ENCODE results near the gene WNT8A.

The WNT8A gene

GRCh38 chr5:138093036-138093435 lies 9.2 kb downstream of the WNT8A start:
- Histone ChIP-seq H3K36me3 (ENCODE audit: control insufficient read depth, insufficient read depth, low read length) (no peaks in the 10 kb centered on the region), H3K9me3 (ENCODE audit: control insufficient read depth, insufficient read depth, low read length) (no peaks in the 10 kb centered on the region), H3K9ac (ENCODE audit: low read depth, low read length) (no peak overlapping the region), H3K27me3 (ENCODE audit: control insufficient read depth, insufficient read depth, low read length) (peaks cover 84% of the 10 kb centered on the region), H3K4me3 (ENCODE audit: low read depth, low read length) (no peak overlapping the region), H3K4me1 (ENCODE audit: control insufficient read depth, insufficient read depth, low read length) (peaks cover 43% of the 10 kb centered on the region)

- Histone ChIP-seq H3K4me3 (ENCODE audit: low read depth, low read length) (peak overlapping the region; percentile 33), H3K9me3 (ENCODE audit: control insufficient read depth, insufficient read depth, low read length) (no peaks in the 10 kb centered on the region), H3K27me3 (ENCODE audit: control insufficient read depth, insufficient read depth, low read length) (peaks cover 78% of the 10 kb centered on the region), H3K4me1 (ENCODE audit: control insufficient read depth, insufficient read depth, low read length) (peaks cover 43% of the 10 kb centered on the region), H3K36me3 (ENCODE audit: control insufficient read depth, insufficient read depth, low read length) (no peaks in the 10 kb centered on the region), H3K9ac (ENCODE audit: low read depth, low read length) (no peak overlapping the region)
These were observed 11.5 kb downstream of the WNT8A start for GRCh38 chr5:138095100-138095907.

GRCh38 chr5:138096363-138096762 lies 12.5 kb downstream of the WNT8A start:
- no peaks in the 10 kb centered on the region for H3K36me3 ChIP-seq (ENCODE audit: control insufficient read depth, insufficient read depth, low read length)
- no peak overlapping the region for H3K4me3 ChIP-seq (ENCODE audit: low read depth, low read length)
- no peak overlapping the region for H3K9ac ChIP-seq (ENCODE audit: low read depth, low read length)
- peaks cover 72% of the 10 kb centered on the region for H3K27me3 ChIP-seq (ENCODE audit: control insufficient read depth, insufficient read depth, low read length)
- H3K9me3 ChIP-seq (ENCODE audit: control insufficient read depth, insufficient read depth, low read length): no peaks in the 10 kb centered on the region
- H3K4me1 ChIP-seq (ENCODE audit: control insufficient read depth, insufficient read depth, low read length): peaks cover 43% of the 10 kb centered on the region

GRCh38 chr5:138096997-138097828 lies 13.4 kb downstream of the WNT8A start:
- Histone ChIP-seq H3K9me3 (ENCODE audit: control insufficient read depth, insufficient read depth, low read length) (no peaks in the 10 kb centered on the region), H3K9ac (ENCODE audit: low read depth, low read length) (no peak overlapping the region), H3K4me1 (ENCODE audit: control insufficient read depth, insufficient read depth, low read length) (peaks cover 39% of the 10 kb centered on the region), H3K4me3 (ENCODE audit: low read depth, low read length) (peak overlapping the region; percentile 11), H3K36me3 (ENCODE audit: control insufficient read depth, insufficient read depth, low read length) (no peaks in the 10 kb centered on the region), H3K27me3 (ENCODE audit: control insufficient read depth, insufficient read depth, low read length) (peaks cover 64% of the 10 kb centered on the region)

GRCh38 chr5:138102454-138103318 lies 18.9 kb downstream of the WNT8A start:
- no peaks in the 10 kb centered on the region for H3K9me3 ChIP-seq (ENCODE audit: control insufficient read depth, insufficient read depth, low read length)
- peaks cover 6% of the 10 kb centered on the region for H3K4me1 ChIP-seq (ENCODE audit: control insufficient read depth, insufficient read depth, low read length)
- no peaks in the 10 kb centered on the region for H3K36me3 ChIP-seq (ENCODE audit: control insufficient read depth, insufficient read depth, low read length)
- H3K27me3 ChIP-seq (ENCODE audit: control insufficient read depth, insufficient read depth, low read length): peaks cover 22% of the 10 kb centered on the region
- no peak overlapping the region for H3K9ac ChIP-seq (ENCODE audit: low read depth, low read length)
- no peak overlapping the region for H3K4me3 ChIP-seq (ENCODE audit: low read depth, low read length)

GRCh38 chr5:138103319-138103637 lies 19.4 kb downstream of the WNT8A start:
- Histone ChIP-seq H3K4me3 (ENCODE audit: low read depth, low read length) (no peak overlapping the region), H3K4me1 (ENCODE audit: control insufficient read depth, insufficient read depth, low read length) (peaks cover 6% of the 10 kb centered on the region), H3K27me3 (ENCODE audit: control insufficient read depth, insufficient read depth, low read length) (peaks cover 18% of the 10 kb centered on the region), H3K9me3 (ENCODE audit: control insufficient read depth, insufficient read depth, low read length) (no peaks in the 10 kb centered on the region), H3K9ac (ENCODE audit: low read depth, low read length) (no peak overlapping the region), H3K36me3 (ENCODE audit: control insufficient read depth, insufficient read depth, low read length) (no peaks in the 10 kb centered on the region)

- H3K27me3 ChIP-seq (ENCODE audit: control insufficient read depth, insufficient read depth, low read length): peaks cover 3% of the 10 kb centered on the region
- H3K4me3 ChIP-seq (ENCODE audit: low read depth, low read length): no peak overlapping the region
- H3K9me3 ChIP-seq (ENCODE audit: control insufficient read depth, insufficient read depth, low read length): no peaks in the 10 kb centered on the region
- peaks cover 11% of the 10 kb centered on the region for H3K4me1 ChIP-seq (ENCODE audit: control insufficient read depth, insufficient read depth, low read length)
- H3K9ac ChIP-seq (ENCODE audit: low read depth, low read length): no peak overlapping the region
- no peaks in the 10 kb centered on the region for H3K36me3 ChIP-seq (ENCODE audit: control insufficient read depth, insufficient read depth, low read length)
These were observed 21.9 kb downstream of the WNT8A start for GRCh38 chr5:138105709-138106108.

- H3K4me3 ChIP-seq (ENCODE audit: low read depth, low read length): no peak overlapping the region
- H3K9me3 ChIP-seq (ENCODE audit: control insufficient read depth, insufficient read depth, low read length): no peaks in the 10 kb centered on the region
- no peak overlapping the region for H3K9ac ChIP-seq (ENCODE audit: low read depth, low read length)
- H3K36me3 ChIP-seq (ENCODE audit: control insufficient read depth, insufficient read depth, low read length): no peaks in the 10 kb centered on the region
- H3K4me1 ChIP-seq (ENCODE audit: control insufficient read depth, insufficient read depth, low read length): peaks cover 15% of the 10 kb centered on the region
- H3K27me3 ChIP-seq (ENCODE audit: control insufficient read depth, insufficient read depth, low read length): peaks cover 2% of the 10 kb centered on the region
These were observed 23.4 kb downstream of the WNT8A start for GRCh38 chr5:138107213-138107612.

GRCh38 chr5:138109463-138110265 lies 25.8 kb downstream of the WNT8A start:
- H3K9ac ChIP-seq (ENCODE audit: low read depth, low read length): no peak overlapping the region
- H3K4me1 ChIP-seq (ENCODE audit: control insufficient read depth, insufficient read depth, low read length): peaks cover 9% of the 10 kb centered on the region
- no peak overlapping the region for H3K4me3 ChIP-seq (ENCODE audit: low read depth, low read length)
- peaks cover 2% of the 10 kb centered on the region for H3K27me3 ChIP-seq (ENCODE audit: control insufficient read depth, insufficient read depth, low read length)
- H3K36me3 ChIP-seq (ENCODE audit: control insufficient read depth, insufficient read depth, low read length): no peaks in the 10 kb centered on the region
- H3K9me3 ChIP-seq (ENCODE audit: control insufficient read depth, insufficient read depth, low read length): no peaks in the 10 kb centered on the region

- no peak overlapping the region for H3K9ac ChIP-seq (ENCODE audit: low read depth, low read length)
- H3K9me3 ChIP-seq (ENCODE audit: control insufficient read depth, insufficient read depth, low read length): no peaks in the 10 kb centered on the region
- peaks cover 9% of the 10 kb centered on the region for H3K4me1 ChIP-seq (ENCODE audit: control insufficient read depth, insufficient read depth, low read length)
- no peak overlapping the region for H3K4me3 ChIP-seq (ENCODE audit: low read depth, low read length)
- H3K36me3 ChIP-seq (ENCODE audit: control insufficient read depth, insufficient read depth, low read length): no peaks in the 10 kb centered on the region
- peaks cover 2% of the 10 kb centered on the region for H3K27me3 ChIP-seq (ENCODE audit: control insufficient read depth, insufficient read depth, low read length)
These were observed 26.6 kb downstream of the WNT8A start for GRCh38 chr5:138110266-138110963.
